ENCODE data around the gene GPT2.

GRCh38 chr16:46918400-46918799 lies 34.2 kb downstream of the GPT2 start:
- TF ChIP-seq POLR2A (IDR thresholded peaks at IDR 0.05) (no peak), CTCF (IDR thresholded peaks at IDR 0.05) (no peak), EP300 (IDR thresholded peaks at IDR 0.05) (no peak)
